Adrenal gland (tissue), 5 donors: ENCODE data around the gene MAGI2.

Experiments
- CTCF ChIP-seq, 6 experiments: fragments of 450-650 bp in 4 of 6; fragments of 200-600 bp in 2 of 6; sonication (generic) in 1 of 6; IDR thresholded peaks; 1 replicate in 5 of 6; 2 replicates in 1 of 6; pipeline versions ENCODE4 v1.5.1 to v1.8.0; 2016 to 2021; ENCODE audit warnings: antibody characterized with exemption in 6 of 6, mild to moderate bottlenecking in 2 of 6, moderate library complexity in 1 of 6
- POLR2A ChIP-seq, 2 donors: fragments of 450-650 bp; IDR thresholded peaks; one replicate each; pipeline ENCODE4 v1.6.1; 2017; ENCODE audit warnings: antibody characterized with exemption in 2 of 2, mild to moderate bottlenecking in 2 of 2, moderate library complexity in 1 of 2
- donor health status: DM: no; HTN: no; CAD: no.

DNA sequence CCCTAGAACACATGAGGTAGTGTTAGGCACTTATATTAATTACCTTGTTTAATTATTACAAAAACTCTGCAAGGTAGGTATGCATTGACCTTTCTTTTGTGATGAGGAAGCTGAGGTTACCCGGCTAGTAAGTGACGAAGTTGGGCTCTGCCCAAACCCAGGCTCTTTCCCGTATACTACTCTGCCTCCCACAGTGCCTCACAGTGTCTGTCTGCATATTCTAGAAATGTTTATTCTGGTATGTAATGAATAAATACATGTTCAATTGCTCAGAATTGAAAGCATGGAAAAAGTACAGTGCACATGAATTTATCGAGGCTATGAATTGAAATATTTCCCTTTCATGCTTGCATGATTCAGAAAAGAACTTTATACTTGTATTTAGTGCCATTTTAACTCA is 1350.0 kb downstream of the MAGI2 start:
- TF ChIP-seq CTCF (IDR thresholded peaks at IDR 0.05) (no peak), POLR2A (IDR thresholded peaks at IDR 0.05) (no peak)
